HG02571 (cell line): Measurements from ENCODE around the gene DIAPH1.

Experiments used
- ATAC-seq: cut with Tn5 transposase; IDR thresholded peaks from one replicate; pipeline ENCODE4 v1.9.1; 2021; ENCODE audit warnings: mild to moderate bottlenecking, moderate library complexity; ENCODE audit not compliant: unreplicated experiment

DIAPH1 gene

GRCh38 chr5:141508440-141508797 lies 110.4 kb downstream of the DIAPH1 start:
- ATAC-seq = no peak

- peak; percentile 37 for ATAC-seq
These were observed 111.3 kb downstream of the DIAPH1 start for GRCh38 chr5:141507387-141508091.

GRCh38 chr5:141506381-141507155 lies 112.2 kb downstream of the DIAPH1 start:
- ATAC-seq = no peak

GRCh38 chr5:141504216-141504615 lies 114.6 kb downstream of the DIAPH1 start:
- ATAC-seq = no peak

- ATAC-seq = no peak
These were observed 115.1 kb downstream of the DIAPH1 start for GRCh38 chr5:141503681-141504080.

GRCh38 chr5:141501761-141502160 lies 117.0 kb downstream of the DIAPH1 start:
- no peak for ATAC-seq

GRCh38 chr5:141496038-141496437 lies 122.8 kb downstream of the DIAPH1 start:
- ATAC-seq = no peak

- no peak for ATAC-seq
These were observed 123.4 kb downstream of the DIAPH1 start for GRCh38 chr5:141495453-141495811.

GRCh38 chr5:141494761-141495452 lies 123.9 kb downstream of the DIAPH1 start:
- ATAC-seq = no peak

- ATAC-seq = no peak
These were observed 125.0 kb downstream of the DIAPH1 start for GRCh38 chr5:141493500-141494422.

GRCh38 chr5:141492168-141492885 lies 126.5 kb downstream of the DIAPH1 start:
- no peak for ATAC-seq

- ATAC-seq = no peak
These were observed 127.3 kb downstream of the DIAPH1 start for GRCh38 chr5:141491323-141492167.

- ATAC-seq = no peak
These were observed 128.0 kb downstream of the DIAPH1 start for GRCh38 chr5:141490771-141491170.

GRCh38 chr5:141490271-141490670 lies 128.5 kb downstream of the DIAPH1 start:
- no peak for ATAC-seq

- no peak for ATAC-seq
These were observed 129.0 kb downstream of the DIAPH1 start for GRCh38 chr5:141489841-141490240.

- ATAC-seq = no peak
These were observed 129.9 kb downstream of the DIAPH1 start, which contains the start of gene PCDHGC5 for GRCh38 chr5:141488591-141489561. TSS of gene PCDHGC5 (plus strand) at chr5:141489081. CDS start at chr5:141489241, 160 bp downstream.

- ATAC-seq = no peak
These were observed 131.7 kb downstream of the DIAPH1 start for GRCh38 chr5:141487131-141487530.

GRCh38 chr5:141486091-141486490 lies 132.7 kb downstream of the DIAPH1 start:
- ATAC-seq = no peak
